Testis (tissue), 2 donors: Measurements from ENCODE around the gene MSL3.

Experiments used
- CTCF ChIP-seq, 3 experiments: fragments of 450-650 bp in 2 of 3; fragments of 200-600 bp in 1 of 3; sonication (generic) in 1 of 3; IDR thresholded peaks; one replicate each; pipeline ENCODE4 v1.5.1; 2016 to 2019; ENCODE audit warnings: antibody characterized with exemption in 3 of 3, mild to moderate bottlenecking in 2 of 3, moderate library complexity in 1 of 3
- POLR2A ChIP-seq: fragments of 450-650 bp; IDR thresholded peaks from one replicate; pipeline ENCODE4 v1.6.1; 2017; ENCODE audit warnings: antibody characterized with exemption, mild to moderate bottlenecking, moderate library complexity

GRCh38 chrX:11757719-11758399 is at the start of gene MSL3:
- TF ChIP-seq CTCF (IDR thresholded peaks at IDR 0.05) (no peak), POLR2A (no peak)
